HG03108 (cell line): ENCODE data around the gene WNT10A.

Source experiments
- ATAC-seq: cut with Tn5 transposase; IDR thresholded peaks from one replicate; pipeline ENCODE4 v1.9.1; 2021; ENCODE audit warnings: moderate library complexity; ENCODE audit not compliant: unreplicated experiment

The WNT10A gene

DNA sequence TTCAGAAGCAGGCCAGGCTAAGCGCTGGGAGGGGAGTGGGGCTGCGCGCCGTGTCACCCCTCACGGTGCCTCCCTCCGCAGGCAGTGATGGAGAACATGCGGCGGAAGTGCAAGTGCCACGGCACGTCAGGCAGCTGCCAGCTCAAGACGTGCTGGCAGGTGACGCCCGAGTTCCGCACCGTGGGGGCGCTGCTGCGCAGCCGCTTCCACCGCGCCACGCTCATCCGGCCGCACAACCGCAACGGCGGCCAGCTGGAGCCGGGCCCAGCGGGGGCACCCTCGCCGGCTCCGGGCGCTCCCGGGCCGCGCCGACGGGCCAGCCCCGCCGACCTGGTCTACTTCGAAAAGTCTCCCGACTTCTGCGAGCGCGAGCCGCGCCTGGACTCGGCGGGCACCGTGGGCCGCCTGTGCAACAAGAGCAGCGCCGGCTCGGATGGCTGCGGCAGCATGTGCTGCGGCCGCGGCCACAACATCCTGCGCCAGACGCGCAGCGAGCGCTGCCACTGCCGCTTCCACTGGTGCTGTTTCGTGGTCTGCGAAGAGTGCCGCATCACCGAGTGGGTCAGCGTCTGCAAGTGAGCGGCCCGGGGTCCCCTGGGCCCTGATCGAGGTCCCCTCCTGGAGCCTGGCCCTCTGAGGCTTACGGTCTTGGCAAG is 12.2 kb downstream of the WNT10A start:
- ATAC-seq, result peak; percentile 46

DNA sequence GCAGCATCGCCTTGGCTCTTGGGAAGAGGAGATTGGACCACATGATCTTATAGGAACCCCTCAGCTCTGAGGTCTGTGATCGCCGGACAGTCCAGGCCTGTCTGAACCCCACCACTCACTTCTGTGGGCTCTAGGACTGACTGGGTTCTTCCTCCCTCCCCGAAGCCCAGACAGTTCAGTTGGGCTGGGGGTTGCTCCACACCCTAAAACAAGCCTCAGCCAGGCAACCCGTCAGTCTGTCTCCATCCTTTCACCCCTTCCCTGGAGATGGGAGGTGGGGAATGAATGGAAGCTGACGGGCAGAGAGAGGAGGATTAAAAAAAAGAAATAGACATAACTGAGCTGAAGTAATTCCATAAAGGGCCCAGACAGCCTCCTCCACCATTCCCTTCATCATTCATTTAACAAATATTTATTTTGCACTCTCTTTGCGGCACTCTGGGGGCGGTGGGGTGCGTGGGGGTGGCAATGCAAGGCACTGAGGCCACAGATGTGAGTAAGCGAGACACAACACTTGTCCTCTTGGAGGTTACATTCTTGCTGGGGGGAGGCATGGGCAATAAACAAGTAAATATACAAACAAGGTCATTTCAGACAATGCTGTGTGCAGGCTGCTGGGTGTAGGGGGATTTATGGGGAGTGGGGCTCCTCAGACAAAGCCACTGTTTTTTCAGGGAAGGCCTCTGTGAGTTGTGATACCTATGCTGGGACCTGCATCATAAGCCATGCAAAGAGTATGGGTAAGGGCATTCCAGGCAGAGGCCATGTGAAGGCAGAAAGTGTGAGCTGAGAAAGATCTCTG is 12.9 kb downstream of the WNT10A start:
- ATAC-seq, result no peak

DNA sequence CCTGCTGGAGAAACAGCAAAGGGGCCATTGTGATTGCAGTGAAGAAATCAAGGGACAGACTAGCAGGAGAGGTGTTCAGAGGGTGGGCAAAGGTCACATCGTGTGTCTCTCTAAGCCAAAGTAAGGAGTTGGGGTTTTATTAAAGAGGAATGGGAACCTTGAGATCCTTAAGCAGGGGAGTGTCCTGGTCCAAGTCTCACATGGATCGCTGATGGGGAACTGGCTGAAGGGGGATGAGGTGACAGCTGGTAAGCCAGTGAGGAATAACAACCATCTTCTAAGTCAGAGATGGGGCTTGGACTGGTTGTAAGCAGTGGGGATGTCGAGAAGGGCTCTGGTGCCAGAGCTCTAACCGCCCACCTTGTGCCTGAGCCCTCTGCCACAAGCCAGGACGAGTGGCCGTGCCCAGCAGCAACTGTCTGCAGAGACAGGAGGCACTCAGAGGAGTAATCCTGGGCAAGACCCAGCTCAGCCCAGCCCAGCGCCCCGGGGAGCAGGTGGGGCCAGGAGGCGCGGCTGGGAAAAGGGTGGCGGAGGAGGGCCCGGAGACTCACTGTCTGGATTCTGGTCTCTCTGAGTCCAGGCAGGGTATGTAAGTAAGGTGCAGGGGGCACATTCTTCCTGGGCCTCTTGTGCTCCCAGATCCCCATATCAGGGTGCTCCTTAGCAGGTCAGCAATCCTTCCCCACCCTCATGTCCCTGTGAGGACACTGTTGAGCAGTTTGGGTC is 13.7 kb downstream of the WNT10A start:
- no peak for ATAC-seq

DNA sequence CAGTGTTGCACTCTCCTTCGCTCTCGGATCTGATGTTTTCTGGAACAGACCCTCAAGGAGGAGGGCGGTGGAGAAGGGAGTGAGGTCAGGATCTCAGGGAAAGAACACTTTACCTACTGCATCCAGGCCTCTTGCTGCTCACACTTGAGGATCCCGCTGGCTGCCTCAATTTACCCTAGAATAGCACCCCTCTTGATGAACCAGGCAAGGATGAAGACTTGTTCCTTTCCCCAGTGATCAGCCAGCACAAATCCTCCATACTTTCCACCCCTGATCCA is 14.2 kb downstream of the WNT10A start:
- no peak for ATAC-seq

DNA sequence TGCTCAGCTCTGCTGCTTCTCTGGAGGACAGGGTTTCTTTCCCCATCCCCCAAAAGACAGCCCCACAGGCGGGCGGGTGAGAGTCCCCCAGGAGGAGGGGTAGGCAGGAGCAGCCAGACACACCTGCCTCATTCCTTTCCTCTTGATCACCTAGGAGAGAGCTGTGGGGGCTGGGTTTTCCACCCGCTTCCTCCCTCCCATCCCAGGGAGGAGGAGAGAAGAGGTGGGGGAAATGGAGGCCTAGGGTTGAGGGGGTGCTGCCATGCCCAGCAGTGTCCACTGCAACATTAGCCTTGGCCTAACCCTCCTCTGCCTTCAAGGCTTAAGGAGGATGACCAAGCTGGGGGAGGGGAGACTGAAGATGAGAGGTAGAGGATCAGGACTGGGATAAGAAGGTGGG is 14.7 kb downstream of the WNT10A start:
- no peak for ATAC-seq

DNA sequence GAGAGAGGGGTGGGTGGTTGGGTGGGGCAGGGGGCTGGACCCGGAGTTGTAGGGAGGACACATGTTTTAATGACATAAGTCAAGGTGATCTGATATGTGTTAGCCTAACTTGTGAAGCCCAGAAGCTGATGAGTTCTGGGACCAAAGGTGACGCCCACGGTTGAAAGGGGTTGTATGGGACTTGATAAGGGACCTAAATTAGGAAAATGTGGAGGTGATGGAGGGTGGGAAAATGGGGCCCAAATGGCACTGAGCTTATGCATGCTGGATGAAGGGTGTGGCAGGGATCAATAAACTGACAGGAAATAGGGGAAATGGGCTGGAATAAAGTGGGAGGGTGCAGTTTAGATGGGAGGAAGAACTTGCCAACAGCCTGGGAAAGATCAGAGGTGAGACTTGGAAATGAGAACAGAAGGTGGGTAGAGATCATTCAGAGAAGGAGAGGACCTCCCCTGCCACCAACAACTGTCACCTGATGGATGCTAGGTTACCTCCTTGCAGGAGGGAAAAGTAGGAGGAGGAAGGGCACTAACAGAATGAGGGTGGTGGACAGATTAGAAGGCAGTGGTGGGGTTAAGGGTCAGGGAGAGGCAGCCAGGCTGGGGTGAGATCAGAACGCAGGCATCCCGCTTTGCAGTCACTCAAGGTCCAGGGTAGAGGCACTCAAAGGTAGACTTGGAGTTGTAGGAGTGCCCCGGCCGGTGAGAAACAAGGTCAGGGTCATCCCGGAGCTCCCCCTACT is 15.3 kb downstream of the WNT10A start:
- peak; percentile 12 for ATAC-seq

DNA sequence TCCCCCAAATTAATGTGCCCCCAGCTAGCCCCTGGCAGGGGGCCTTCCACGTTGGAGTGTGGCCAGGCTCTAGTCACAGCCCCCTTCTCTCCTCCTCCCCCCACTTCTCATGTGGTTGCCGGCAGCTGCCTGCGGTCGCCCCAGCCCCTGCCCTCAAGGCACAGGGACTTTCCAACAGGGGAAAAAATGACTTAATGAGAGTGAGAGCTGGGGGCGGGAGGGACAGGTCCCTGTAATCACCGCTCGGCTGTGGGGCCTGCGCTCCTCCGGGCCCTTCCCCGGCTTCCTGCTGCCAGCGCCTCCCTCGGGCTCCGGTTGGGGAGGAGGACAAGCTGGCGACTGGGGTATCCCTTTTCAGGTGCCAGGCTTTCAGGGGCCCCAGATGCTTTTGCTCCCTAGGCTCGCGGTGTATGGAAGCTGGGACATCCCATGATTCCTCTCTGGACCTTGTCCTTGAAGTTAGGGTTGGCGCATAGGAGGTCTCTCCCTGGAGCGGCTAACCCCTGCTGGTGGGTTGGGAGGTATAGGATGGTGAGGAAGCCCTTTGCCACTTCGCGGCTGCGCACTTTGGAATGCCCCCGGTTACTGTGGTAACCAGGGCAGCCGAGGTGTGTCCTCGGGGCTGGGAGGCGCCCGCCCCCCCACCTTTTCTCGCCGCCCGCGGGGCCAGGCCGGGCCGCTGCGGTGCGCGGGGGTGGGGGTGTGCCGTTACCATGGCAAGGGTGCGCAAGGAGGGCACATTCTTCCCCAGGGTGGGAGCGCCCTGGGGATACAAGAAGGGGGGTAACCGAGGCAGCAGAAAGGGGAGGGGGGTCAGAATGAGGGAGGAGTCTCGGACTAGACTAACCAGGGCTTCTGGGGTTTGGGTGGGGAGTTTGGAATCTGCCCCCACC is 16.1 kb downstream of the WNT10A start:
- peak; percentile 49 for ATAC-seq

DNA sequence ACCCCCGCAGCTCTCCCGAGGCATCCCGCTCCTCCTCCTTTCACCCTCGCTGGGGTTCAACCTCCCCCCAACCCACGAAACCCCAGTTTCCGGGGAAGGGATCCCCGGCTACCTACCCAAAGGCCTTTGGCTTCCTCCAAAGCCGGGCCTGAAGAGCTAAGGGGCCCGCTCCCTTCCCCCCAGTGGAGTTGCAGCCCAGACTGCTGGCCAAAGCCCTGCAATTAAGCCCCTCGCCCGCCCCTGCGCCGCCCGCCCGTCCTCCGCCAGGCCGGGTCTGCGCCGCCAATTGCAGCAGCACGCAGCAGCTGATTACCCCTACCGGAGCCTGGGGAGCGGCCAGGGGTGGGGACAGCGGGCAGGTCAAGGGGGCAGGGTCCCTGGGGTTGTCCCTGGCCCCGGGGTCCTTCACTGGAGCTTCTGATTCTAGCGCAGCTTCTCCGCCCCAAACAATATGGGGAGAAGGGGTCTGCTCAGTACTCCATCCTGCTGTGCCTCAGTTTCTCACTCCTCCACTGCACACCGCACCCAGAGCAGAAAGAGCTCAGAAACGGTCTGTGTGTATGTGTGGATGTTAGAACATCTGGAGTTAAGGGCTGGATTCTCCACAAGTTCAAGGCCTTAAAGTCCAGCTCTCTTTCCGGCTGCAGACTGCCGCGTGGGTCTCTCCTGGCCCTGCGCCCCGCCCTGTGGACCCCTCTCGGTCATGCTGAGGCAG is 16.9 kb downstream of the WNT10A start:
- ATAC-seq, result no peak

DNA sequence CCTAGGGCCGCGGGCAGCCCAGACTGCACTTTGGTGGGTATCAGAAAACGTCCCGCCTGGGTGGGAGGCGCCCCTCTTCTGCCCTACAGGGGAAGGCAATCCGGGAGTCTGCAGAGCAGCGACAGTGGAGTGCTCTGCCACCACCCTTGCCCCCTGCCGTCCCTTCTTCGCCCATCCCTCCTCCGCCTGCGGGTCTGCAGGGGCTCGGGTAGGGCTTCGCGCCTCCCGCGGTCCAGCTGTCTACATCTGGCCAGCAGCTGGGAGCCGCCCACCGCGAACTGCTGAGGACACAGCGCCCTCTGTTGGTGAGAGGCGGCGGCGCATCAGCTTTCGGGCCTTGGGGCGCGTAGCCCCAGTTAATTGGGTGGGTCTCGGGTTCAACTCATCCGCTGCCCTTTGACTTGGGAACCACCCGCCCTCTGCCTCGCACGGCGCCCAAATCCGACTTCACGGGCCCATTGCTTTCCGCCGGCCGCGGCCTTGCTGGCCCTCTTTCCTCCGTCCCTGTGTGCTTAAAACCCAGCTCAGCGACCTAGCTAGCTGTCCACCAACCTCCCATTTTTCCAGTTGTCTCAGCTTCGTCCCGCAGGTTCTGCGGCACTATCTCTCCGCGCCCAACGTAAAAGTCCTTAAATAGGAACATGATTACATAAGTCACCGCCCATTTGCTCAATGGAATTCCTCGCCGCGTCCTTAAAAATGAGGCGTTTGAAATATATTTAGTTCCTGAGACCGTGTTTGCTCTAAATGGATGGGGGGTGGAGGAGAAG is 17.6 kb downstream of the WNT10A start:
- ATAC-seq, result peak; percentile 28

DNA sequence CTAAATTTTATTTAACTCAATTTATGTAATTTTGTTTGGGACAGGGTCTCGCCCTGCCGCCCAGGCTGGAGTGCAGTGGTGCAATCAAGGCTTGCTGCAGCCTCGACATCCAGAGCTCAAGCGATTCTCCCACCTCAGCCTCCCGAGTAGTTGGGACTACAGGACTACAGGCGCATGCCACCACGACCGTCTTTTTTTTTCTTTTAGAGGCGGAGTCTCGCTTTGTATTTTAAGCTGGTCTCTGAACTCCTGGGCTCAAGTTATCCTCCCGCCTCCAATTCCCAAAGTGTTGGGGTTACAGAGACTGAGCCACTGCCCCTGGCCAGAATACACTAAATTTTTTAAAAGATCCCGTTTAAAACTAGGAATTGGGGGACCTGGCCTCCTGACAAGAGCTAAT is 18.5 kb downstream of the WNT10A start:
- ATAC-seq, result no peak

DNA sequence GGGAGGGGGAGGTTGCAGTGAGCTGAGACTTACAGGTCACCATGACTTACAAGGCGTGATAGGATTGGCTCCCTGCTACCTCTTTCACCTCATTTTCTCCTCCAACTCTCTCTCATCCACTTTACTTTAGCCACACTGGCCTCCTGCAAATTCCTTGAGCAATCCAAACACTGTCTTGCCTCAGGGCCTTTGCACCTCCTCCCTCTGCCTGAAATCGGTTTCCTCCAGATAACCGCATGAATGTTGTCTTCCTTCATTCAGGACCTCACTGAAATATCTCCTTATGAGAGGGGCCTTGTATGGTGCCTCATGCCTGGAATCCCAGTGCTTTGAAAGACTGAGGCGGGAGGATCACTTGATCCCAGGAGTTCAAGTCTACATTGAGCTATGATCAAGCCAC is 21.8 kb downstream of the WNT10A start:
- ATAC-seq, result no peak

DNA sequence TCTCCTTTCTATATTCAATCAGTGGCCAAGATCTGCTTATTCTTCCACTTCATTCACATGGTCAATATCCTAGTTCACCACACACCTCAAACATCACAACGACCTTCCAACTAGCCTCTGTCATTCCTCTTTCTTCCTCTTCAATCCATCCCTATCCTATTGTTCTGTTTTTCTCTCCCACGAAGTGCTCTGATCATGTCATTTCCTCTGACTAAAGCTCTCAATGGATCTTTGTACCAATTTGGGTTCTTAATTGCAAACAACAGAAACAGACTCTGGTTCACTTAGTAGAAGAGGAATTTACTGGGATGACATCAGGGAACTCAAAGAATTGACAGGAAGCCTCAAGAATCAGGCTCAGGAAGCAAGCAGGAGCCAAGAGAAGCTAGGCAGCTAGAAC is 23.5 kb downstream of the WNT10A start:
- ATAC-seq, result no peak

DNA sequence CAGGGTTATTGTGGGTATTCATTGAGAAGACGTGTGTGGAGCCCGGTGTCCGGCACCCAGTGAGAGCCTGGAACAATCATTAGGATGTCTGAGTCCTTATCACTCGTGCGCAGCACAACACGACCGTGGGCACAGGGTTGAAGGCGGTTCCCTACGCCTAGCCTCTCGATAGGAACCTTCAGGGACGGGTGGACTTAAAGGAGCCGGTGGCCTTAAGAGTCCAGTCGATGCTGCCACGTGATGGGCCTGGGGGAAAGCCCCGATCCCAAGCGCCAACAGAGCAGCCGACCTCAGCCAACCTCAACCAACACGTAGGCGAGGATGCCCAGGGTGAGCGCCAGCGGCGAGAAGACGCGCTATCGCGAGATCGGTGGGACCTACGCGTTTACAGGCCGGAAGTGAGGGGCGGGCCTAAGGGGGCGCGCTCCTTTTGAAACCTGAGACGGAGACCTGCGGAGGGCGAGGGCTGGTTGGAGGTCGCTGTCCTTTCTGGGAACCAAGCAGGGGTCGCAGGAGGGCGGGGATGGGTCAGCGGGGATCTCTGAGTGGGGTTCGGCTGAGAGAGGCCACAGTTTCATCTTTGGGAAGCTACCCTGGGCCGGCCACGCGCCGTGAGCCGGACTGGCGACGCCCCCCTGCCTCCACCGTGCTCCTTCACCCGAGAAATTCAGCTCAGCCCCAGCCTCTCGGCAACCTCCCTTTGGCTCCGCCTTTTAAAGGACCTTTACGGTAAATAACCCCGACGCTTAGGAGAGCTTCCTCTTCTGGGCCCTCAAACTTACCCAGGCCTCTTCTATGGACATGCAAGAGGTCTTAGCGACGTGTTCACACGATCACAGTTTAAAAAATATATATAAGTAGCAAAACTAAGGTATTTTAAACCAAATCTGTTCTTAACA is 28.3 kb downstream of the WNT10A start:
- ATAC-seq, result peak; percentile 88

DNA sequence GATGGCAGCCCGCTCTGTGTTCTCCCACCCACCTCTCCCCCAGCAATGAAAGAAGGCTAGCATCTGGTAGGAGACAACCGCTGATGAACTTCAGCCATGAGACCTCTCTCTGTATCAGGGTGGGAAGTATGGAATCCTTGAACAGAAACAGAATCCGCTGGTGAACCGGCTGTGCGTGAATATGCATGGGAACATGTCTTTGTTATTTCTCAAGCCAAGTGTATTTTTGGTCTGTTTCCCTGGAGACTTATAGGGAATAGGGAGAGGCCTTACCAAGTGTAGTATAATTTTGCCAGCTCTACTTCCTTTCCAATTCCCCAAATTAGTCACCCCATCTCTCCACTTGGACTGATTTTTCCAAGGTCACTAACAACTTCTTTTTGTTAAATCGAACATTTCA is 30.1 kb downstream of the WNT10A start:
- no peak for ATAC-seq

DNA sequence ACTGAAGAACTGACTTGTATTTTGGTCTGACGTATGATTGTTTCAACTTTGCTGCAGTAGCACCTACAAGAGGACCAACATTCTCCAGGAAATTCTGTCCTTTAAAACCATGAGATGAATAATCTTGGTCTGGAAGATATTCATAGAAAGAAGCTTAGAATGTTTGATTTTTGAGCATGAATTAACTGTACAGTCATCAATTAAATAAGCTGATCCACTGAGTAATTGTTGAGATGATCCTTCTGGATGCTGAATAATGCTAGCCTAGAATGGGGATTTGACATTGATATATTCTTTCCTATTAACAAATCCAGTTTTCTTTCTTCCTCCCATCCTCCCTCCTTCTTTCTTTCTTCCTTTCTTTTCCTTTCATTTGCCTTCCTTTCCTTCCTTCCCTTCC is 39.9 kb downstream of the WNT10A start:
- no peak for ATAC-seq

DNA sequence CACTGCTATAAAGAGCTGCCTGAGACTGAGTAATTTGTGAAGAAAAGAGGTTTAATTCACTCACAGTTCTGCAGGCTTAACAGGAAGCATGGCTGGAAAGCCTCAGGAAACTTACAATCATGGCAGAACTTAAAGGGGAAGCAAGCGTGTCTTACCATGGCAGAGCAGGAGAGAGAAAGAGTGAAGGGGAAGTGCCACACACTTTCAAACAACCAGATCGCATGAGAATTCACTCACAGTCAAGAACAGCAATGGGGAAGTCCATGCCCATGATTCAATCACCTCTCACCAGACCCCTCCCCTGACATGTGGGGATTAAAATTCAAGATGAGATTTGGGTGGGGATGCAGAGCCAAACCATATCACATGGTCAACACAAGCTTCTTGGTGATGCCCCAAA is 44.1 kb downstream of the WNT10A start:
- ATAC-seq, result no peak

DNA sequence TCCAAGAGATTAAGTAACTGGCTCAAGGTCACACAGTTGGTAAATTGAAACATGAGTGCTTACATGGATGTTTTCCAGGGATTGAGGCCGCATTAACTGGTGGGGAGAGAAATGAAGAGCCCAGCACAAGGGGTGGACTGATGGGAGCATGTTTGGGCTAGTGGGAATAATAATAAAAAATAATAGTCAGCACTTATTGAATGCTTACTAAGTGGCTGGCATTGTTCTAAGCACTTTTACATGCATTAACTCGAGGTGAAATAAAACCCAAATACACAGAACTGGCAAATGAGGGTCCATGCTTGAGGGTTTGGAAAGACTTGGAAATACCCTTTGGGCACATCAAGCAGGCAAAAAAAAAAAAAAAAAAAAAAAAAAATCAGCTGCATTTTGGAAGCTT is 44.8 kb downstream of the WNT10A start:
- no peak for ATAC-seq

DNA sequence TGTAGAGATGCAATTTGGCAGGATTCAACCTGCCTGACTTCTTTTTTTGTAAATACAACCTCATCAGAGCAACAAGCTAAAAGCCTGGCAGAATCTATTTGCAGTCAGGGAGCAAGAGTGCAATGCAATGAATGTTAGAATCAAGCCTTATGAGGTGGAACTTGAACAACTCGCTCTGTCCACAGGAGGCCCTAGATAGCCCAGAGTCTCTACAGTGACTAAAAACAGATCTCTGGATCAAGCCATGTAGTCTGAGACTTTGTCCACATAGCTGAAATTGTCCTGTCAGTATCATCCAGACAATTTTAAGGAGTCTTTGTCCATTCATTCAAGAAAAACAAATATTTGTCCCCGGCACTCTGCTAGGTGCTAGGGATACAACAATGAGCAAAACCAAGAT is 46.8 kb downstream of the WNT10A start:
- no peak for ATAC-seq
